Neural progenitor cell (in vitro differentiated cells): ENCODE results near the gene TAF8.

ENCODE experiments used
- CTCF ChIP-seq: fragments of 200-600 bp; sonication (generic); IDR thresholded peaks from 2 replicates; pipeline ENCODE4 v1.5.1; 2017; ENCODE audit warnings: antibody characterized with exemption, mild to moderate bottlenecking
- EZH2 ChIP-seq: fragments of 200-600 bp; sonication (generic); IDR thresholded peaks from 2 replicates; pipeline ENCODE4 v1.6.1; 2017; ENCODE audit warnings: antibody characterized with exemption, mild to moderate bottlenecking, moderate library complexity

DNA sequence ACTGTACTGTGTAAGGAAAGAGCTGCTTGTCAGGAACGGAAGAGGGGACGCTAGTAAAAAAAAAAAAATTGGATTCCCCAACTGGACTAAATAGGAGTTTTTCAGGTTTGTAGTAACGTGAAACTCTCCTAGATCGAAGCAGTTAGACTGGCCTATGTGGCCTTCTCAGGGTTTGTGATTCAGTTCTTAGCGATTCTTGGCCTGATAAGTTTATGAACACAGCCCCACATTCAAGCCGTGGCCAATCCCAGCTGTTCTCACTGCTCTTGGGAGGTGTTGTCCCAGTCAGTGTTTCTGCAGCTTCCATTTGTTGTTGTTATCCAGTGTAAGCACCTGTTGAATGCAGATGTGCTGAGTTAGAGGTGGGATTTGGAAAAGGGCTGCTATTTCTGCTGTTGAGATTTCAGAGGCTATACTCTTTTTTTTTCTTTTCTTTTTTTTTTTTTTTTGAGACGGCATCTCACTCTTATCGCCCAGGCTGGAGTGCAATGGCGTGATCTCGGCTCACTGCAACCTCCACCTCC is 29.7 kb downstream of the TAF8 start:
- TF ChIP-seq EZH2 (no peak), CTCF (no peak)
